Inflammatory macrophage (primary cell): ENCODE measurements around the gene TGIF1.

Experiments used
- DNase-seq, 2 donors: peaks; one replicate each; pipeline ENCODE4 v3.0.0-alpha.2; 2020 to 2022

Gene TGIF1

DNA sequence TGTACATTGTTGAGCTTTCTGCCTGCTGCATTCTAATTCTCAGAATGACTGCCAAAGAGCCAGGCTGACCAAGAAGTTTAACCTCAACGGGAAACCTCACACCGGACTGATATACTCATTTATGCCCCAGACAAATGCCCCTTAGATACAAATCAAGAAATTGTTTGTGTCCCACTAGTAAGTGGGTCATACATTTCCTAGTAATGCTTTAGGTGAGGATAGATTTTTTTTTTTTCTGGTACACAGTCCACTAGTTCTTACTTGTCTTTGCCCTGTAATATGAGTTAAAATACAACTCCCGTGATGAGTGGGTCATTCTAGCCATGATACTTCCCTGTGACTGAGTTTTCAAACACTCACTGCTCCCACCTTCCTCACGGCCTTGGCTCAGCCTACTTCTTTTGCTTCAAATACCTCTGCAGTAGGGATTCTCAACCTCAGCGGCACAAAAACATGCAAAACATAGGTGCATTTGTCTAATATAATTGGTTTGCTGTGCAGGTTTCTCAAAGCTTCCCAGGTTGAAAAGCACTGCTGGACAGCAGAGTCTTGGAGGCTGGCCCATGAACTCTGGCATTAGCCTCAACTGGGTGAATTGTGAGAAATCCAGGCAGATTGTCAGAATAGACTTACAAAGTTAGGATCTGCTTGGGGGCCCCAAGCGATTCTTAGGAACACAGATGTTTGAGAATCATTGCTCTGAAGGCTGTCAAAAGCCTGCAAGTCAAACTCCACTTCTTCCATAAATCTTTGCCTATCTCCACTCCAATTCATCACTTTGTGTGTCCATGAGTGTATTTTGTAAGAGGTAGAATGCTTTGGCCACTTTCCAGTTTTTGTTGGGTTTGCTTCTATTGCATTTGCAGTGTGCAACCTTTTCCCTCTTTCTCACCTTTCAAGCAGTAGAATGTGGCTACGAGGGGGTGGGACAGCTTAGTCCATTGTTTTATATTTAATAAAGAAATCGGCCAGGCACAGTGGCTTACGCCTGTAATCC, 35.5 kb downstream of the TGIF1 start:
- DNase-seq = no peak

DNA sequence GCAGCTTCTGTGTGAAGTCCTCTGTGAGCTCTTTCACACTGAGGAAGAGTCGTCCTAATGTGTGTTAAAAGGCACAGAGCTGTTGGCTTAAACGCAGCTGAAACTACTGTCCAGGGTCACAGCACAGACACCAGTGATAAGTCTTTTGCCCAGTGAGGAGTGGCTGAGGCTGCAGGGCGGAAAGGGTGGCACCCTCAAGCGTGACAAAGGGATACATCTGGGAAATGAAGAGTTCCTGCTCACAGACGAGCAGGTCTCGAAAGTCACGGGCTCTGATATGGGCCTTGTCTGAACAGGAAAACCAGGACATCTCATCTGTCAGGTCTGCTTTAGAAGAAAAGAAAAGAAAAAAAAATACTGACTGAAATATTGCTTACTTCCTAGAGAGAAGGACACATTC, 36.5 kb downstream of the TGIF1 start:
- DNase-seq = no peak

DNA sequence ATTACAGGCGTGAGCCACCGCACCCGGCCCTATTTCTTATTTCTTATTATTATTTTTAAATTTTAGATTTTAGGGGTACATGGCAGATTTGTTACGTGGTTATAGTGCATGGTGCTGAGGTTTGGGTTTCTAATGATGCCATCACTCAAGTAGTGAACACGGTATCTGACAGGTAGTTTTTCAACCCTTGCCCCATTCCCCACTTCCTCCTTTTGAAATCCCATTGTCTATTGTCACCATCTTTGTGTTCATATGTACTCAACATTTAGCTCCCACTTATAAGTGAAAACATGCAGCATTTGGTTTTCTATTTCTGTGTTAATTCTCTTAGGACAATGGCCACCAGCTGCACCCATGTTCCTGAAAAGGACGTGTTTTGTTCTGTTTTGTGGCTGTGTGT, 39.5 kb downstream of the TGIF1 start:
- DNase-seq = no peak

DNA sequence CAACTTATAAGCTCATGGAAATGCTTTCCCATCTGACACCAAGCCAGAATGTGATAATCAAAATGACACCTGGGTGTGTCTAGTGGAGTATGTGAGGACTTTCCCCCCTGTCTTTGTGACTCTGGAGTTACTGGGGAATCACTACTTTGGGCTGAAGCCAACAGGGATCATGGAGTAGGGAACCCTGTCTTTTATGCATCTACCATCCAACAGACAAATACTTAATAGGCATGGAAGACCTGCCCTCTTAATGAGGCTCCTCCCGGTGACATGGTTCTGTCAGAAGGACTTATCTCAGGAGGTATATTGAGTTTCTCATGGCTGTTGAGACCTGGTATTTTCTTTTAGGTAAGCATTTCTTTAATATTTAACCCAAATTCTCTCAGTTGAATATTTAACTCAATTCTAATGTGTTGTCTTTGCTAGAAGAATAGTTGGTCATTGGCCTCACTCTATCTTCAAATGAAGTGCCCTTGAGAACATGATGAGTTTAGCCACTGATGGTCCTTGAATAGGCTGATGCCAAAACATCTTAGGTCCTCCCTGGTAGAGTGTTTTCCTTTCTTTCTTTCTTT, 42.1 kb downstream of the TGIF1 start:
- DNase-seq = no peak

DNA sequence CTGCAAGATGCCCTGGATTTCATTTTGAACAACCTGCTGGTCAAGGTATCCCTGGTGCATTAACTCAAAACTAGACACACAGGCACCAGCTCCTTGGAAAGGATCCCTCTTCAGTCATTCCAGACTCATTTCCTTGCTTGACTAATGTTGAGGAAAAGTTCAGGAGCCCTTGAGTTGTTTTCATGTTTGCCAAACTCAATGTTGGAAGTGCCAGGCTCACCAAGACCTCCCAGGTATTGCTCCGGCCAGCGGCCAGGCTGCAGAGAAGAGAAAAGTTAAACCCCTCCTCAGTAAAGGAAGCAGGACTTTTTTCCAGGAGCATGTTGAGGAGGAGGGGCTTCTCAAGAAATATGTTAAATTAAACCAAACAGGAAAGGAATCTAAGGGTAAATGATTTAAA, 42.7 kb downstream of the TGIF1 start:
- DNase-seq = no peak

DNA sequence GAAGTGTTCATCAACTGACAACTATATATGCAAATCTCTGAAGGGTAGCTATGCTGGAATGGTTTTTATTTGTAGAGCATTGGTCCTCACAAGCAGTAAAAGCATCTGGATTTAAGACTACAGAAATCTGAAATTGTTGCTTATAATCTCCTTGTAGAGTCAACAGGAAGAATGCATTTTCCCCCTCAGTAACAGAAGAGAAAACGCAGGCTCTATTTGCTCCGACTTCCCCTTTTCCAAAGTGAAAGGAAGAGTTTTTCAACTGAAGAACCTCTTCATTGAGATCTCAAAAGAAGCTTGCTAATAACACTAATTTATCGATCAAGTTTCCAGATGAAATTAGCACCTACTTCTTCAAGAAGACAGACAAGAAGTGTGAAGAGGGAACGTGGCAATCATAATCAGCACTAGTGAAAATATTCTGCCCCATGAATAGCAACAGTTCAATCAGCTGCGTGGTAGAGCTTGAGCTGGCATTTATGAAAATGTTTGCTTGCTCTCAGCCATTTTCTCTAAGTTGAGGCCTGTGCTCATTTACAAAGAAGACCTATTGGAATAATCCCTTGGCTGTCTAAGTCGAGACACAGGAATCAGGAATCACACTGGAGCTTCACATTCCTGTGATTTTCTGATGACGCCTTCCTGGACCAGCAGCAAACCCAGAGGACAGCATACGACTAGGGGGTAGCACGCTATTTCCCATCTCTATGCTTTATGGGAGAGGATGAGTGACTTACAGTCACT, 43.7 kb downstream of the TGIF1 start:
- DNase-seq = peak; percentile 37 to 62

DNA sequence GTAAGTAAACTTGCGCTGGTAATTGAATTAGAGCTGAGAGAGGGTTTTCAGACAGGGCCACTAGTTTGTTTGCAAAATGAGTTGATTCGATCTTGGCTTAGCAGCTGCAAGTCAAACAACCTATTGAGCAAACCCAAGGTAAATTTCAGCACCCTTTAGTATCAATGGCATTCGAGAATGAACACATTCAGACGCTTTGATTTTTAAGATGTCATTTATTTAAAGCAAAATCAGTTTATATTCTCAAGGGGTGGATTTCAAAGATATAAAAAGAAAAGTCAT, 44.2 kb downstream of the TGIF1 start:
- no peak for DNase-seq

DNA sequence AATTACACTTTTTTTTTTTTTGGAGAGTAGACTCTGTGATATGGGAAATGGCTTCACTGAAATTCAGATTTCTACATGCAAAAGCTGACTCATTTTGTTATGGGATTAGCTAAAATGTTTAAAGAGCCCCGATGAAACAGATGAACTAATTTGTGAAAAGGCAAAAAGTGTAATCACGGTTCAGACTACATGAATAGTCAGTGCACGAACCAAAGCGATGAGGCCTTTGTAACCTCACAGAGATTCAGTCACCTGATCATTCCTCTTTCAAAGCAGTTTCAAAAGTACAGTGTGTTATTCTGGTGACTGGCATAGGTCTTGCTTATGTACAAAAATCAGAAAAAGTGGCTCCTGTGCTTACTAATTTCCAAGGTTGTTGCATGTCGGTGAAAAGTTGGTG, 44.6 kb downstream of the TGIF1 start:
- no peak for DNase-seq

DNA sequence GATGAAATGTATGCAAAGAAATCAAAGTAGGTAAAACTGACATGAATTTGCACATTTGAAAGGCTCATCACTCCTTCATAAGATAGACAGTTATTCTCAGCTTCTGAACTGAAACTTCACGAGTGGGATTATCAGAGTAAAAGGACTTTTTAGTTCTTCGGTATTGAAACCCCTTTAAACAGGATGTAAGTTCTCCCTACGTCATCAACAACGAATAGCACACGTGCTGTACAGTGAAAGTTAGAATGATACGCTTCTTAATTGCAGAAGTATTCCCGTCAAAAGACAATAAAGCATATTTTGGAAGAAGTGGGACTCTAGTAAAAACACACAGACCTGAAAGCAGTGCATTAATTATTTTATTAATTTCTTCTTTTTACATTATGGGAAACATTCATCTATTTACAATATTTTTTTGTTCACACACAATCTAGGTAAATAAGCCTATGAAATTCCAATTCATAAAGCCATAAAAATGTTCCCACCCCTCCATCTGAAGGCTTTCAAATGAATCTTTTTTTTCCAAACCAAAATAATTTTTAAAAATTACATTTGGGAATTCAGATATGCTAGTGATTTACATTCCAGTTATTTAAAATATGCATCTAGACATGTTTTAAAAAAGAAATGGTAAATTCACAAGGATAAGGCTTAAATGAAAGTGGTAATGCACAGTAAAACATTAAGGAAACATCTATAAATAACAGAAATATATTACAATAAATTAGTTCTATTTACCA, 45.9 kb downstream of the TGIF1 start:
- peak in 1 of 2 donors; percentile 32 for DNase-seq

DNA sequence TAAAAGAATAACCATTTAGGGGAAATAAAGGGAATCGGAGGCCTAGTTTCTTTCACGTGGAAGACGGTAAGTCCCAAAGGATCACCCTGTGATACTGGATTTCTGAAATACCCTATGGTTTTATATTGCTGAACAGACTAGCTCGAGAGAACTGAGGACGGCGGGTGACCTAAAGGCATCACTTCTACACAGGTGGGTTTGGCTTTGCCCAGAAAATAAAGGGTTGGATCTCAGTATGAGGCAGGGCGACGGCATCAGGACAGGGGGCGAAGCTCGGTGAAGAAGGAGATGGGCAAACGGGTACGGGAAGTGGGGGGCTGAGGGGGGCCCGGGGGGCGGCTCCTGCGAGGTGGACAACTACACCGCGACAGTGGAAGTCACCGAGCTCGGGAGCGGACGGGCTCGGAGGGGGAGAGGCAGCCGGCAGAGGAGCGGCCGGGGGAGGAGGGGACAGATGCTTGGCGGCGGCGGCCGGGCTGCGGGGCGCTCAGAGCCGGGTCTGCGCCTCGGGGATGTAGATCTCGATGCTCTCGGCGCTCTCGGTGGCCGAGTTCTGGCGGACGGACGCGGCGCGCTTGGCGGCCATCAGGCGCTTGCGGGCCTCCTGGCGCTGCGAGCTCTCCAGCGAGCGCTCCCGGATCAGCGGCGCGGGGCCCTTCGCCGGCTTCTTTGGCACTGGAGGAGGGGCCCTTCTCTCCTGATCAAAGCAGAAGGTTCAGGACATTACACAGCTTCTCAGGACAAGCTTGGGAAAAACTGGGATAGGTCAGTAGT, 48.9 kb downstream of the TGIF1 start:
- no peak for DNase-seq

DNA sequence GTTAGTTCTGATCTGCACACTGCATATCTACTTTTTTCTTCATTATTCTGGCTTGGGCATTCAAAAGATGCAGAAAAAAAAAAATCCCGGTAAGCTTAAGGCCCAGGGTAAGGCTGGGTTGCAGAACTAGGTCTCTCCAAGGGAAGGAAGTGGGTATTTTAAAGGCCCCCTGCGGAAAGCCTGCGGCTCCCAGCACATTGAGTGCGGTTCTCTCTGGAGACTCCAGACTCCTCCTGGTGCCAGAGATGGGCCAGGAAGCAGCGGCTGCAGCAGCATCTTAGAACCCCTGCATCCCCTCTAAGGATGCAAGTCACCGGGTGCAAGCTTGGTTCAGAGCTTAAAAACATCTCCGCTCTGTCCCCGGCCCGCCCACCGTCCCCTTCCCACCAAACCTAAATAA, 49.5 kb downstream of the TGIF1 start:
- DNase-seq = no peak

DNA sequence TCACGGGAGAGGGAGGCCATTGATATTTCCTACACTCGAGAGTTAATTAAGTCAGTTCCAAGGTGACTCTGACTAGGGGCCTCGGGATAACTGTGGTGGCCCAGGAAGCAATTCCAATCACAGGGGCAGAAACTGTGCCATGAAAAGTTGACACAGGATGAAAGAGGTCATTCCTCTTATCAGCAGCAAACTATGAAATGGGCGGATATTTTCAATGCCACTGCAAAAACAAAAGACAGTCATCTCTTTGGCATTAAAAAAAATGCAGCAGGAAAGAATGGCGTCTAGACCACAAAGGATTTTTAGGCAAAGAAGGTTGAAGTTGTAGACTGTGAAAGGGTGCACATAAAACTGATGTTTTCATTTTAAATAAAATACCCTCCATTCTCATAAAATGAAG, 50.0 kb downstream of the TGIF1 start:
- DNase-seq = no peak

DNA sequence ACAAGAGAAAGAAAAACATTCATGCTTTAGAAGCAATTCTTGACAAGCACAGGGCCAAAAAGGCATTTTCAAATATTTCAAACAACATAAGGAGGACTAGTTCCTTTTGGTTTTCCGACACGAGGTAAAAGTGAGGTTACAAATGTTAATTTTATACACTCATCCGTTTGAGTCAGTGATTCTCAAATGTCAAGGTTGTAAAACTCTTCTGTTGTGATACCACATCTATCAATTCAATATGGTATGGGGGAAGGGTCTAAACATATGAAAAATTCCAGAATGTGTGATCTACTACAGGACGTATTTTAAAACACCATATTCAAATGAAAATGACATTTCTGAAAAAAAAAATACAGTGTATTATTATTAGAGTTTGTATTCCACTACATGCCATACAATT, 52.7 kb downstream of the TGIF1 start:
- no peak for DNase-seq

DNA sequence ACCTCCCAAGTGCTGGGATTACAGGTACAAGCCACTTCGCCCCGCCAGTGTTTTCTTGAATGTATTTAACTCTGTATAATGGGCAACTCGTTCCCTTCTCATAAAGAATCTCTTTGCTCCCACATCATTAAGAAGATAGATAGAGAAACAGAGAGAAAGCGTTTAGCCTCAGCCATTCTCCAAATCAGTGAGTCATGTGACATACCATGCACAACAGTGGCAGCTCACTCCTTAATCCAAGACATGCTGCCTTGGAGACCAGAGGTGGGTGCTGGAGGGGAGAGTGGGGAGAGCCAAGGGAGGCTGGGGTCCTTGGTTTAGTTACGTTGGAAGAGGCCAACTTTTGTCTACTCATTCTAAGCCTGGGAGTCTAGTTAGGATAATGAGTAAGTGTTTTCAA, 54.7 kb downstream of the TGIF1 start:
- no peak for DNase-seq

DNA sequence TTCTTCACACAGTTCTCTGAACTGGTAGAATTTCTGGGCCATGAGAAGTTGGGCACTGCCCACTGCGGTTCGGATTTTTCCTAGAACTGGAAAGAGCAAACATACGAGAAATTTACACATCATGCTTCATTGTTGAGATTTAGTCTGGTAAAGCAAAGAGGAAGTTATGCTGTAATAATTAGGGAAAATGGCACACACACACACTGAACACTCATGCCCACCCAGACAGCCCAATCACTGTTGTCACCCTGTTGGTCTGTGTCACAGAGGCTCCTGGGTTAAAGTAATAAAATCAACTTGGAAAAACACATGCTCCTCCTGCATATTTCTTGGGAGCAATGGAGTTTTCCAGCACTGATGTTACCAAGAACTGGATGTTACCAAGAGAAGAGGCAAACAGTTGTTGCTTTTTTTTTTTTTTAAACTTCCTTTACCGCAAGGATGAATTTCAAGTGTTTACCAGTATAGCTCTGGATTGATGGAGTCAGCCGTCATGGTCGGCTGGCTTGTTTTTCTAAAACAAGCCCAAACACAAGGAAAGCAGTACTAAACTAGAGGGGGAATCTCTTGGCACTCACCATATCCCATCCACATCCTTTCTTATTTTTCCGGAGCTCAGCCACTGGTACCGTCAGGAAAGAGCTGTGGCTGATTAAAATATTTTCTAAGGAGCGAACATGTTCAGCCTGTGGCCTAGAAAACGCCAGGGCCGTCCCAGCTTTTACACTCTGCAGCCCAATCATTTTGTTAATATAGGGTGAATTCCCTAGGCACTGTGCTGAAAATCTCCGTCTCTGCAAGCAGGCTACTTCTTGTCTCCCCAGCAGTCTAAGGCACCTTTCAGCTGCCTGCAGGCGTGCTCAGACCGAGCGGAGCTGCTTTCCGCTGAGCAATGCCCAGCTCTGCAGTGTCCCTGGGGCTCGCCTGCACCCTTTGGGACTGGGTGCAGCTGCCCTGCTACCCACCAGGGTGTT, 58.9 kb downstream of the TGIF1 start:
- peak; percentile 40 to 42 for DNase-seq
